PFSK-1 (cell line): ENCODE results near the gene RNF26. TPM values are rescaled to one million over a fixed set of nuclear protein-coding genes. Genes with fewer than 3 reads are reported as not detected.

ENCODE experiments used
- FOXP2 ChIP-seq: optimal IDR thresholded peaks from 2 replicates; pipeline ENCODE3; 2011; ENCODE audit warnings: borderline replicate concordance, control low read depth, inconsistent platforms; ENCODE audit not compliant: insufficient read depth; ENCODE audit errors: extremely low read length, extremely low read depth
- POLR2AphosphoS5 ChIP-seq: IDR thresholded peaks from 2 replicates; pipeline ENCODE4 v1.6.1; 2012; ENCODE audit warnings: low read depth, mild to moderate bottlenecking, control low read depth, low read length, moderate library complexity
- SIN3A ChIP-seq: IDR thresholded peaks from 2 replicates; pipeline ENCODE4 v1.6.1; 2012; ENCODE audit warnings: mild to moderate bottlenecking, low read length, moderate library complexity, borderline replicate concordance; ENCODE audit not compliant: insufficient read depth
- TAF1 ChIP-seq: IDR thresholded peaks from 2 replicates; pipeline ENCODE4 v1.6.1; 2012; ENCODE audit warnings: low read length, control low read depth, borderline replicate concordance; ENCODE audit not compliant: insufficient read depth
- polyA plus RNA-seq: library from polyadenylated mRNA; unstranded; fragments of >200 nt; gene quantifications from one replicate; pipeline ENCODE4 v1.2.1, GENCODE V29; 2012; ENCODE audit warnings: low read depth, missing spikeins; ENCODE audit not compliant: insufficient read length
- TF ChIP-seq, protein P1 (sequence below), 2 experiments: IDR thresholded peaks; 2 replicates each; pipeline versions ENCODE4 v1.6.1 to v1.8.0; 2011 to 2012; ENCODE audit warnings: low read depth in 2 of 2, low read length in 2 of 2, control low read depth in 1 of 2, inconsistent platforms in 1 of 2, mild to moderate bottlenecking in 1 of 2, moderate library complexity in 1 of 2; ENCODE audit not compliant: insufficient read depth in 1 of 2

The RNF26 gene
- polyA plus RNA-seq: 35.2 TPM

DNA sequence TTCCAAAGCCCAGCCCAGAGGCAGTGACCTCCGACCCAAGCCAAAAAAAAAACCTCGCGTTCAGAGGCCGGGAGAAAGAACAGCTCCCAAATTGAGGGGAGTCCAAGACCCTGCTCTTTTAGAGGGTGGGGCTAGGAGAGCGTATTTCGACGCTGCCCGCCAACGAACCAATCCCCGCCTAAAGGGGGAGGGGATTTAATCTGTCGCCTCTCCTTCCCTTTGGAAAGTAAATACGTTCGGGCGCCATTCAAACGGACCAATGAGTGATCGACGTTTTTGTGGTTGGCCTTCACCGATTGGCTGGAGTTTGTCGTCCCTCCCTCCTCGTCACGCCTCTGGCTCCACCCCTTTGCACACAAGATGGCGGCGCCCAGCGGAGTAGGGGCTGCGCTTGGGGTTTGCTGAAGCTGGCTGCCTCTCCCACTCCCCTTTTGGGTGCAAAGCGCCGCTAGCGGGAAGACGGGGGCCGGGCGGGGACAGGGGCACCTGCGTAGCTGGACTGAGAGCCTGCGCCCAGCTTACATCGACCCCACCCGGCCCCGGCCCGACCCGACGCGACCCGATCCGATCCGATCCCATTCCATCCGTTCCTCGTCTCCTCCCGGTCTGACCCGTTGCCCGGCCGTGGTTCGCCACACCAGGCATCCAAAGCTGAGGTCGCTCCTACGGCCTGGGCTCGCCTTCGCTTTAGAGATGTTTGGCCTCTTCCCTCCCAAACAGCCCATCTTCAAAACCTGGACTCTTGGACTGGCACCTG, at the start of gene RNF26:
Gene RNF26 (plus strand): TSS at position 354 of the 757 bp plus-strand sequence. CDS start 596 bp downstream, outside the sequence.
- TF ChIP-seq, protein P1, sequence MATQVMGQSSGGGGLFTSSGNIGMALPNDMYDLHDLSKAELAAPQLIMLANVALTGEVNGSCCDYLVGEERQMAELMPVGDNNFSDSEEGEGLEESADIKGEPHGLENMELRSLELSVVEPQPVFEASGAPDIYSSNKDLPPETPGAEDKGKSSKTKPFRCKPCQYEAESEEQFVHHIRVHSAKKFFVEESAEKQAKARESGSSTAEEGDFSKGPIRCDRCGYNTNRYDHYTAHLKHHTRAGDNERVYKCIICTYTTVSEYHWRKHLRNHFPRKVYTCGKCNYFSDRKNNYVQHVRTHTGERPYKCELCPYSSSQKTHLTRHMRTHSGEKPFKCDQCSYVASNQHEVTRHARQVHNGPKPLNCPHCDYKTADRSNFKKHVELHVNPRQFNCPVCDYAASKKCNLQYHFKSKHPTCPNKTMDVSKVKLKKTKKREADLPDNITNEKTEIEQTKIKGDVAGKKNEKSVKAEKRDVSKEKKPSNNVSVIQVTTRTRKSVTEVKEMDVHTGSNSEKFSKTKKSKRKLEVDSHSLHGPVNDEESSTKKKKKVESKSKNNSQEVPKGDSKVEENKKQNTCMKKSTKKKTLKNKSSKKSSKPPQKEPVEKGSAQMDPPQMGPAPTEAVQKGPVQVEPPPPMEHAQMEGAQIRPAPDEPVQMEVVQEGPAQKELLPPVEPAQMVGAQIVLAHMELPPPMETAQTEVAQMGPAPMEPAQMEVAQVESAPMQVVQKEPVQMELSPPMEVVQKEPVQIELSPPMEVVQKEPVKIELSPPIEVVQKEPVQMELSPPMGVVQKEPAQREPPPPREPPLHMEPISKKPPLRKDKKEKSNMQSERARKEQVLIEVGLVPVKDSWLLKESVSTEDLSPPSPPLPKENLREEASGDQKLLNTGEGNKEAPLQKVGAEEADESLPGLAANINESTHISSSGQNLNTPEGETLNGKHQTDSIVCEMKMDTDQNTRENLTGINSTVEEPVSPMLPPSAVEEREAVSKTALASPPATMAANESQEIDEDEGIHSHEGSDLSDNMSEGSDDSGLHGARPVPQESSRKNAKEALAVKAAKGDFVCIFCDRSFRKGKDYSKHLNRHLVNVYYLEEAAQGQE (IDR thresholded peaks at IDR 0.05; ENCODE audit: insufficient read depth in 1 of 2, low read depth in 2 of 2, low read length in 2 of 2): 0 out of 4 replicates have a peak, but pooled peaks of 1 of the 2 experiments have one; percentile 28
- TF ChIP-seq SIN3A (no peak), POLR2AphosphoS5 (peak; percentile 83), FOXP2 (peak; percentile 8), TAF1 (peak; percentile 92)

DNA sequence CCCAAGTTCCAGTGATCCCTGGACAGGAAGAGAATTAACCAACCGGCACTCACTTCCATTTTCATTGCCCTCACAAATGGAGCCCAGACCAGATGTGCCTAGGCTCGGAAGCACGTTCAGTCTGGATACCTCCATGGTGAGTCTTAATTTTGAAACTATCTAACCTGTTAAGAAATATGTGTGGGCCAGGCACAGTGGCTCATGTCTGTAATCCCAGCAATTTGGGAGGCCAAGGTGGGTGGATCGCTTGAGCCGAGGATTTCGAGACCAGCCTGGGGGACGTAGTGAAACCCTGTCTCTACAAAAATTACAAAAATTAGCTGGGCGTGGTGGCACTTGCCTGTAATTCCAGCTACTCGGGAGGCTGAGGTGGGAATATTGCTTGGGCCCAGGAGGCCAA, 48.9 kb upstream of the RNF26 start:
- TF ChIP-seq POLR2AphosphoS5: no peak
- no peak for TF ChIP-seq SIN3A
- TF ChIP-seq, protein P1 (IDR thresholded peaks at IDR 0.05; ENCODE audit: insufficient read depth in 1 of 2, low read depth in 2 of 2, low read length in 2 of 2): no peak
- TF ChIP-seq TAF1: no peak
- no peak for TF ChIP-seq FOXP2

DNA sequence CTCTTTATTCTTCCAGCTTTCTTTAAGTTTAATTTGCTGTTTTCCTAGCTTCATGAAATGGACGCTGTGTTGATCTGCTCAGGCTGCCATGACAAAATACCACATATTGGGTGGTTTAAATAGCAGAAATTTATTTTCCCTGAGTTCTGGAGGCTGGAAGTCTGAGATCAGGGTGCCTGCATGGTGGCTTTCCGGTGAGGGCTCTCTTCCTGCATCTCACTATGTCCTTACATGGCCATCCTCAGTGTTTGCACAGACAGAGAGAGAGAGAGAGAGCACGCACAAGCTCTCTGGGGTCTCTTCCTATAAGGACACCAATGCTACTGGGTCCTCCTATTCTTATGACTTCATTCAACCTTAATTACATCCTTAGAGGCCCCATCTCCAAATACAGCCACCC, 46.1 kb upstream of the RNF26 start:
- TF ChIP-seq POLR2AphosphoS5 (no peak), SIN3A (no peak), FOXP2 (no peak)
- TF ChIP-seq, protein P1 (IDR thresholded peaks at IDR 0.05; ENCODE audit: insufficient read depth in 1 of 2, low read depth in 2 of 2, low read length in 2 of 2): no peak

DNA sequence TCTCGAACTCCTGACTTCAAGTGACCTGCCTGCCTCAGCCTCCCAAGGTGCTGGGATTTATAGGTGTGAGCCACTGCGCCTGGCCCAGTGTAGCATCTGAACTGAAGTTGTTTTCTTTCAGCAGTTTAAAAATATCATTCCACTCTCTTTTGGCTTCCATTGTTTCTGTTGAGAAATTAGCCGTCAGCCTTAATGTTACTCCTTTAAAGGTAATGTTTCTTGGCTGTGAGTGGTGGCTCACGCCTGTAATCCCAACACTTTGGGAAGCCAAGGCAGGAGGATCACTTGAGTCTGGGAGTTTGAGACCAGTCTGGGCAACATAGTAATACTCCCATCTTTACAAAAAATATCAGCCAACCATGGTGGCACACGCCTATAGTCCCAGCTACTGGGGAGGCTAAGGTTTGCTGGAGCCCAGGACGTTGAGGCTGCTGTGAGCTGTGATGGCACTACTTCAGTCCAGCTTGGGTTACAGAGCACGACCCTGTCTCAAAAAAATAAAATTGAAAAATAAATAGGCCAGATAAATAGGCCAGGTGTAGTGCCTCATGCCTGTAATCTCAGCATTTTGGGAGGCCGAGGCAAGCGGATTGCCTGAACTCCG, 43.3 kb upstream of the RNF26 start:
- TF ChIP-seq, protein P1 (IDR thresholded peaks at IDR 0.05; ENCODE audit: insufficient read depth in 1 of 2, low read depth in 2 of 2, low read length in 2 of 2): no peak
- TF ChIP-seq SIN3A: no peak
- no peak for TF ChIP-seq POLR2AphosphoS5
- no peak for TF ChIP-seq TAF1
